Measurements from ENCODE around the gene CEP112. TPM values are rescaled to one million over a fixed set of nuclear protein-coding genes. Genes with fewer than 3 reads are reported as not detected.
"Not testable (repeated sequence)": the region's sequence is repeated elsewhere in the genome, so short reads cannot be mapped to it uniquely, and the experiment has no call there.

Gene CEP112
- total RNA-seq, 2 donors from 2014 or later: 5.9 to 6.2 TPM

DNA sequence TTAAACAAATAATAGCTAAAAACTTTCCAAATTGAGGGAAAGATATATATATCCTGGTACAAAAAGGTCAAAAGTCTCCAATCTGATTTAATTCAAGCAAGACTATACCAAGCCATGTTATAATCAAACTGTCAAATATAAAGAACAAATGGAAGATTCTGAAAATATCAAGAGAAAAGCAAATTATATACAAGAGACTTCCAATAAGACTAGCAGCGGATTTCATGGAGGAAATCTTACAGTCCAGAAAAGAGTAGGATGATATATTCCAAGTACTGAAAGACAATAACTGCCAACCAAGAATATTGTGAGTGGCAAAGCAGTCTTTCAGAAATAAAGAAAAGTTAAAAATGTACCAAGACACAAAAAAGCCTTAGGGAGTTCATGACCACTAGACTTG lies 102.2 kb downstream of the CEP112 start:
- Histone ChIP-seq H3K36me3 (no peaks in the 10 kb centered on the region), H3K27ac (no peak overlapping the region), H3K9ac (ENCODE audit: low read depth in 2 of 2, low read length in 2 of 2) (no peak overlapping the region), H3K4me1 (no peaks in the 10 kb centered on the region), H3K27me3 (no peaks in the 10 kb centered on the region), H3K9me3 (no peaks in the 10 kb centered on the region), H3K4me3 (no peak overlapping the region)
- TF ChIP-seq, protein P1, sequence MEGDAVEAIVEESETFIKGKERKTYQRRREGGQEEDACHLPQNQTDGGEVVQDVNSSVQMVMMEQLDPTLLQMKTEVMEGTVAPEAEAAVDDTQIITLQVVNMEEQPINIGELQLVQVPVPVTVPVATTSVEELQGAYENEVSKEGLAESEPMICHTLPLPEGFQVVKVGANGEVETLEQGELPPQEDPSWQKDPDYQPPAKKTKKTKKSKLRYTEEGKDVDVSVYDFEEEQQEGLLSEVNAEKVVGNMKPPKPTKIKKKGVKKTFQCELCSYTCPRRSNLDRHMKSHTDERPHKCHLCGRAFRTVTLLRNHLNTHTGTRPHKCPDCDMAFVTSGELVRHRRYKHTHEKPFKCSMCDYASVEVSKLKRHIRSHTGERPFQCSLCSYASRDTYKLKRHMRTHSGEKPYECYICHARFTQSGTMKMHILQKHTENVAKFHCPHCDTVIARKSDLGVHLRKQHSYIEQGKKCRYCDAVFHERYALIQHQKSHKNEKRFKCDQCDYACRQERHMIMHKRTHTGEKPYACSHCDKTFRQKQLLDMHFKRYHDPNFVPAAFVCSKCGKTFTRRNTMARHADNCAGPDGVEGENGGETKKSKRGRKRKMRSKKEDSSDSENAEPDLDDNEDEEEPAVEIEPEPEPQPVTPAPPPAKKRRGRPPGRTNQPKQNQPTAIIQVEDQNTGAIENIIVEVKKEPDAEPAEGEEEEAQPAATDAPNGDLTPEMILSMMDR (IDR thresholded peaks at IDR 0.05): no peak
- intact Hi-C loops (cut with DNase I): loop anchor here (10.0 kb wide), 1 partner anchor 55 kb away; no protein-coding TSS in a partner anchor
- DNase-seq: no peak

DNA sequence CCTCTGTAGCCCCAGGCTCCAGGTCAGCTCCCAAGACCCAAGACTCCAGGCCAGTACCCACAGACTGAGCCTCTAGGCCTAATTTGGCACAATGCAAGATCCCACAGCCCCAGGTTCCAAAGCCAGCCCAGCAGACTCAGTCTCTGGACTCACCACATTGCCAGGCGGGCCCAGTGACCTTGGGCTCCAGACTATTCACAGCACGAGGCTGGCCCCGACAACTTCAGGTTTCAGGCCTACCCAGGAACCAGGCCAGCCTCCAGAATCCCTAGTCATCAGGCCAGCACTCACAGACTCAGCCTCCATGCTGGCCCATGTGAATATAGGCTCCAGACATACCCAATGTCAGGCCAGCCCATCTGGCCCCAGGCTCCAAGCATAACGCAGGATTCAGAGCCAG lies 103.8 kb downstream of the CEP112 start:
- intact Hi-C loops (cut with DNase I): no loop called here
- TF ChIP-seq, protein P1 (IDR thresholded peaks at IDR 0.05): no peak
- no peak for DNase-seq
- no peak overlapping the region for H3K27ac ChIP-seq
- H3K27me3 ChIP-seq: no peaks in the 10 kb centered on the region
- H3K36me3 ChIP-seq: no peaks in the 10 kb centered on the region
- no peaks in the 10 kb centered on the region for H3K9me3 ChIP-seq
- no peak overlapping the region for H3K4me3 ChIP-seq
- no peak overlapping the region for H3K9ac ChIP-seq (ENCODE audit: low read depth in 2 of 2, low read length in 2 of 2)
- no peaks in the 10 kb centered on the region for H3K4me1 ChIP-seq

DNA sequence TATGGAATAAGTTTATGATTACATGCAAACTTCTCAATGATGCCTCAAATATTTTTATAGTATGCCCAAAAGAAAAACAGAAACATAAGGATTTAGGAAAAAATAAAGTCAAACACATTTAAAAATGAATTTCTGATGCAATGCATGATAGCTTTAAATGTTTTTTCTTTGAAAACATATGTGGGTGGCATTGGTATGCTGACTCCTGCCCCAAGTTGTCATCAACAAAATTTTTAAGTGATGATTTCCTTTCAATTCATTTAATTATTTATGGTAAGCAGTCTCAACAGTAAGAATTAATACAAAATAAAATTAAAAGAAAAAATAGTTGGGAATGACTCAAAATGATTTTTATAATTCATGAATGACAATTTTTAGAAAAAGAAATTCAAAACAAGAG lies 104.9 kb downstream of the CEP112 start:
- no peak overlapping the region for H3K27ac ChIP-seq
- TF ChIP-seq, protein P1 (IDR thresholded peaks at IDR 0.05): no peak
- no peak for DNase-seq
- H3K4me1 ChIP-seq: no peaks in the 10 kb centered on the region
- H3K36me3 ChIP-seq: no peaks in the 10 kb centered on the region
- no peaks in the 10 kb centered on the region for H3K27me3 ChIP-seq
- no peaks in the 10 kb centered on the region for H3K9me3 ChIP-seq
- no peak overlapping the region for H3K4me3 ChIP-seq
- intact Hi-C loops (cut with DNase I): no loop called here
- no peak overlapping the region for H3K9ac ChIP-seq (ENCODE audit: low read depth in 2 of 2, low read length in 2 of 2)

DNA sequence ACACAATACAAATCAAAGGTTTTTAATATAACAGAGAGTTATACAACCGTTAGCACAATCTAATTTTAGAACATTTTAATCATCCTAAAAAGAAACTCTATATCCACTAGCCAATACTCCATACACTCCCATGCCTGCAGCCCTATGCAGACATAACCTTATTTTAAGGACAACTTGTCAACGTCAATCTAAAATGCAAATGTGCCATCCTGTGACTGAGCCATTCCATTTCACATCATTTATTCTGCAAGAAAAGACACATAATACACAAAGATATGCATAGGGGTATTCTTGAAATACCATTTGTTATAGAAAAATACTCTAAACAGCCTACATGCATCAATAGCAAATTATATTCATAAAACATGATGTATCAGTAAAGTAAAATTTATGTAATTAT lies 106.7 kb downstream of the CEP112 start:
- Histone ChIP-seq H3K4me1 (no peaks in the 10 kb centered on the region), H3K4me3 (no peak overlapping the region), H3K36me3 (no peaks in the 10 kb centered on the region), H3K9me3 (no peaks in the 10 kb centered on the region), H3K27me3 (no peaks in the 10 kb centered on the region), H3K27ac (no peak overlapping the region), H3K9ac (ENCODE audit: low read depth in 2 of 2, low read length in 2 of 2) (no peak overlapping the region)
- intact Hi-C loops (cut with DNase I): no loop called here
- TF ChIP-seq, protein P1 (IDR thresholded peaks at IDR 0.05): no peak
- DNase-seq: no peak

DNA sequence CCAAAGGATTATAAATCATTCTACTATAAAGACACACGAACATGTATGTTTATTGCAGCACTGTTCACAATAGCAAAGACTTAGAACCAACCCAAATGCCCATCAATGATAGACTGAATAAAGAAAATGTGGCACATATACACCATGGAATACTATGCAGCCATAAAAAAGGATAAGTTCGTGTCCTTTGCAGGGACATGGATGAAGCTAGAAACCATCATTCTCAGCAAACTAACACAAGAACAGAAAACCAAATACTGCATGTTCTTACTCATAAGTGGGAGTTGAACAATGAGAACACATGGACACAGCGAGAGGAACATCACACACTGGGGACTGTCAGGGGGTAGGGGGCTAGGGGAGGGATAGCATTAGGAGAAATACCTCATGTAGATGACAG lies 111.3 kb downstream of the CEP112 start:
- intact Hi-C loops (cut with DNase I); H3K9ac ChIP-seq (ENCODE audit: low read depth in 2 of 2, low read length in 2 of 2); H3K36me3 ChIP-seq; H3K27me3 ChIP-seq; H3K27ac ChIP-seq; H3K4me1 ChIP-seq; H3K4me3 ChIP-seq; DNase-seq; H3K9me3 ChIP-seq: not testable (repeated sequence)

DNA sequence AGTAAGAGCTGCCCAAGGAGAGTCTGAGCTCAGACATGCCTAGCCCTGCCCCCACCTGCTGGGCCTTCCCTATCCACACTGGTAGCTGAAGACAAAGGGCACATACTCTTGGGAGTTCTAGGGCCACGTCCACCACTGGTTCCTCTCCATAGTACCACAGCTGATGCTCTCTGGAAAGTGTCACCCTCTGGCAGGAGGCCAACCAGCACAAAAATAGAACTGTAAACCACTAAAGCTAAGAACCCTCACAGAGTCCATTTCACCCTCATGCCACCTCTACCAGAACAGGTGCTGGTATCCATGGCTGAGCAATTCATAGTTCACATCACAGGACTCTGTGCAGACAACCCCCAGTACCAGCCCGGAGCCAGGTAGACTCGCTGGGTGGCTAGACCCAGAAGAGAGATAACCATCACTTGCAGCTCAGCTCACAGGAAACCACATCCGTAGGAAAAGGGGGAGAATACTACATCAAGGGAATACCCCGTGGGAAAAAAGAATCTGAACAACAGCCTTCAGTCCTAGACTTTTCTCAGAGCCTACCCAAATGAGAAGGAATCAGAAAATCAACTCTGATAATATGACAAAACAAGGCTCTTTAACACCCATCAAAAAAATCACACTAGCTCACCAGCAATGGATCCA lies 115.3 kb downstream of the CEP112 start:
- H3K4me3 ChIP-seq: no peak overlapping the region
- H3K4me1 ChIP-seq: no peaks in the 10 kb centered on the region
- H3K27me3 ChIP-seq: no peaks in the 10 kb centered on the region
- no peak for DNase-seq
- TF ChIP-seq, protein P1 (IDR thresholded peaks at IDR 0.05): no peak
- no peak overlapping the region for H3K27ac ChIP-seq
- intact Hi-C loops (cut with DNase I): no loop called here
- no peaks in the 10 kb centered on the region for H3K36me3 ChIP-seq
- no peaks in the 10 kb centered on the region for H3K9me3 ChIP-seq
- H3K9ac ChIP-seq (ENCODE audit: low read depth in 2 of 2, low read length in 2 of 2): no peak overlapping the region
